Activated CD4-positive, alpha-beta T cell treated with anti-CD3 and anti-CD28 coated beads, Interleukin-2, amount 10 ng/mL, durations not matched to agents 24 days and 14 days (primary cell): ENCODE data around the gene VWC2. TPM values are rescaled to one million over a fixed set of nuclear protein-coding genes. Genes with fewer than 3 reads are reported as not detected.

Experiments used
- DNase-seq: peaks from one replicate; pipeline ENCODE4 v3.0.0; 2022
- H3K27ac Mint-ChIP-seq: one replicate; pipeline ENCODE4 v1.8.0; 2022; ENCODE audit warnings: mild to moderate bottlenecking, mixed read lengths
- H3K27me3 Mint-ChIP-seq: one replicate; pipeline ENCODE4 v1.8.0; 2022; ENCODE audit warnings: mixed read lengths
- H3K36me3 Mint-ChIP-seq: one replicate; pipeline ENCODE4 v1.8.0; 2022; ENCODE audit warnings: low read depth, mild to moderate bottlenecking, mixed read lengths
- H3K4me1 Mint-ChIP-seq: one replicate; pipeline ENCODE4 v1.8.0; 2021; ENCODE audit warnings: mixed read lengths
- H3K4me3 Mint-ChIP-seq: one replicate; pipeline ENCODE4 v1.8.0; 2022; ENCODE audit warnings: mild to moderate bottlenecking, moderate library complexity, mixed read lengths
- H3K9me3 Mint-ChIP-seq: one replicate; pipeline ENCODE4 v1.8.0; 2021; ENCODE audit warnings: mixed read lengths
- intact Hi-C: fragments of 100-400 bp; cut with micrococcal nuclease; formaldehyde crosslinking; loops from one replicate; pipeline ENCODE4 v1.15.1; 2023
- total RNA-seq: library from RNA; stranded (reverse); gene quantifications from 2 replicates; pipeline ENCODE4 v1.2.3, GENCODE V29; 2022

VWC2 gene
- total RNA-seq, 1 donor from 2014 or later, result not detected

DNA sequence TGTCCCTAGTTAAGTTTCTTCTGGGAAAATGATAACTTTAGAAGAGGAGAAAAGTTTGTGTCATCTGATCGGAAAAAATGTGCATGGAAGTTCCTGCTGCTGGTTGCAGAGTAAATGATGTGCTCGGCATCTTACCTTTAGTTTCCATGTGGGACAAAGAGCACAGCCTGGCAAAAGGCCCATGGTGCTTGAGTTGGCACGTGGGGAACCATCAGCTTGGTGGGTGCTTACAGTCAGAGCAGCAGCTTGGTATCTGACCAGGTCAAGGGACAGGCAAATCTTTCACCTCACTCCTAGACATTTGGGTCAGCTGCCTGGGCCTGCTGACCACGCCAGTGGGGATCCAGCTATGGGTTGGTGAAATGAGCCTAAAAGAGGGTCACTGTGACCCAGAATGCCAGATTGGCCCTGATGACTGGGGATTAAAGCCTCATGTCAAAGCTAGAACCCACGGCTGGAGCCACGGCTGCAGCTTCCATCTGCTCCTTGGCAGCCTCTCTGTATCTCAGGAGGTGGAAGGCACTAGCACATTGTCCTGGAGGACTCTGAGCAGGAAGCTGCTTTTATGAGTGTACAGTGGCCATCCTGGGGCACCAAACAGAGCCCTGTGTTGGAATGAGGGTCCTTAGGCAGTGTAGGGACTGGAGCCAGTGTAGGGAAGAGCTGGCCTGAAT, 24.7 kb downstream of the VWC2 start:
- no peaks in the 10 kb centered on the region for H3K9me3 Mint-ChIP-seq
- no peak overlapping the region for H3K27ac Mint-ChIP-seq
- H3K27me3 Mint-ChIP-seq, result no peaks in the 10 kb centered on the region
- DNase-seq, result no peak
- no peaks in the 10 kb centered on the region for H3K4me1 Mint-ChIP-seq
- intact Hi-C loops, result no loop called here
- H3K36me3 Mint-ChIP-seq, result no peaks in the 10 kb centered on the region
- no peak overlapping the region for H3K4me3 Mint-ChIP-seq

DNA sequence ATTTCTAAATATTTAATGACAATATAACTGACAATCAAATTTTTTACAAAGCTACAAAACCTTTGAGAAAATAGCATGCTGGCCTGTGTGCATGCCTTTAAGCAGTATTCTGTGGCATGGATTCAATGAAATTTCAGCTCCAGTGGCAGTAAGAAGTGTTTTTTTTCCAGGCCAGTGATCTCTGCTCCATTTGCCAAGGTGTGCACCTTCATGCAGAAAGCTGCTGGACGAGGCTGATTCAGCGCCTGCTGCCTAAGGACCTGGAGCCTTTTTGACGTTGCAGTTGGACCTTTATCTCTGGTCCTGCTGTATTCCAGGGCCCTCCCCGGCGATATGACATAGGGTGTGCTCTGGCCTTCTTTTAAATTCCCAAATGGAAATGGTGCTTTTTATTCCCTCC, 26.6 kb downstream of the VWC2 start:
- H3K4me1 Mint-ChIP-seq, result no peaks in the 10 kb centered on the region
- H3K36me3 Mint-ChIP-seq, result no peaks in the 10 kb centered on the region
- intact Hi-C loops, result no loop called here
- no peaks in the 10 kb centered on the region for H3K9me3 Mint-ChIP-seq
- H3K27me3 Mint-ChIP-seq, result no peaks in the 10 kb centered on the region
- H3K4me3 Mint-ChIP-seq, result no peak overlapping the region
- DNase-seq, result no peak
- no peak overlapping the region for H3K27ac Mint-ChIP-seq

DNA sequence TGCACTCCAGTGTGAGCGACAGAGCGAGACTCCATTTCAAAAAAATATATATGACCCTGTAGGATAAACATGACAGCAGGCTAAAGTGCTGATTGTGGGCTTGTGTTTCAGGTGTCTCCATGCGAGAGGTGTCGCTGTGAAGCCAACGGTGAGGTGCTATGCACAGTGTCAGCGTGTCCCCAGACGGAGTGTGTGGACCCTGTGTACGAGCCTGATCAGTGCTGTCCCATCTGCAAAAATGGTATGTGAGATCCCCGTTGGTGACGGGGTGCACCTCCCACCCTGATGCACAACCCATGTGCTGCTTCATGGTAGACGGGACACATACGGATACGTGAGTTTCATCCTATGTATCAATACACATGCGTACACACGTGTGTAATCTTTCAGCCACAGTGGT, 29.2 kb downstream of the VWC2 start:
- H3K9me3 Mint-ChIP-seq, result no peaks in the 10 kb centered on the region
- no peak for DNase-seq
- H3K36me3 Mint-ChIP-seq, result no peaks in the 10 kb centered on the region
- intact Hi-C loops, result no loop called here
- no peak overlapping the region for H3K27ac Mint-ChIP-seq
- H3K27me3 Mint-ChIP-seq, result peaks cover 2% of the 10 kb centered on the region
- no peak overlapping the region for H3K4me3 Mint-ChIP-seq
- no peaks in the 10 kb centered on the region for H3K4me1 Mint-ChIP-seq

DNA sequence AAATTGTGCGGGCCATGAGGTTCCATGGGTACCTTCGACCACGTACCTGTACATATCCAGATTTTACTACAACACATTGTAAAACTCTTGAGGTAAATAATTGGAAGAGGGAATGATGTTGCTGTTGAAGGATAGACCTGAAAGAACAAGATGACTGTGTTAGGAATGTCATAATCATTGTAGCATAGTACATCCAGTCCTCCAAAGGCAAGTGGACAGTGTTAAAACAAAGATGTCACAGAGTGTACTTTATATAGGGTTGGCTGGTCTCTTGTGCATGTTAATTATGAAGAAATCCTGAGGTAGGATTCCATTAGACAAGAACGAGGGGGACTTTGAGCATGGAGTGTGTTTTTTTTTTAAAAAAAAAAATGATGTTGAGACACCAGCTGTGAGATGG, 30.4 kb downstream of the VWC2 start:
- intact Hi-C loops, result no loop called here
- DNase-seq, result no peak
- H3K9me3 Mint-ChIP-seq, result no peaks in the 10 kb centered on the region
- H3K27me3 Mint-ChIP-seq, result peaks cover 2% of the 10 kb centered on the region
- H3K4me1 Mint-ChIP-seq, result no peaks in the 10 kb centered on the region
- H3K4me3 Mint-ChIP-seq, result no peak overlapping the region
- H3K27ac Mint-ChIP-seq, result no peak overlapping the region
- H3K36me3 Mint-ChIP-seq, result no peaks in the 10 kb centered on the region

DNA sequence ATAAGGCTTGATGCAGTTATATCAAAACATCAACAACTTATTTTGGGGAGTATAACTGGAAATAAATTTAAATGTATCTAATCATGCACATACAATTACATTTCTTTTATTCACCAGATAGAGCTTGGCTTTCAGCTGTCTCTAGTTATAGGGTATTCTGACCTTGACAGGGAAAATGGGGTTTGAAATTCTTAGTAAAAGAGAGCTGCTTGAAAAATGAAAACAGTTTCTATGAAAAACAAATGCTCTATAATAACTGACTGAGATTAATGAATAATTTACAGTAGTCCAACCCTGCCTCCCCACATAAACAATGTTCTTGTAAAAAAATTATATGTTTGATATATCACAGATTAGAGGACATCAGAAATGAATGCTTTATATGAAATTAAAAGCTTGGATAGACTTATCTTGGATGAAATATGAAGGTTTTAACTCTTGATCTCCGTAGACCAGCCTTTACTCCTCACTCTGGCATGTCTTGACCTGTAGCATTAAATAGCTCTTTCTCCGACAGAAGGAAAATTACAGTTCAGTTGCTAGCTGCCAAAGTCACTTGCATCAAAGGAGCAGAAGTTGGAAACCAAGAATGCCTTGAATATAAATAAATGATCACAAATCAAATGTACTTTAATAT, 32.1 kb downstream of the VWC2 start:
- H3K27me3 Mint-ChIP-seq, result peaks cover 2% of the 10 kb centered on the region
- H3K9me3 Mint-ChIP-seq, result no peaks in the 10 kb centered on the region
- no peak overlapping the region for H3K27ac Mint-ChIP-seq
- no peak overlapping the region for H3K4me3 Mint-ChIP-seq
- no peaks in the 10 kb centered on the region for H3K4me1 Mint-ChIP-seq
- H3K36me3 Mint-ChIP-seq, result no peaks in the 10 kb centered on the region
- intact Hi-C loops, result no loop called here
- no peak for DNase-seq

DNA sequence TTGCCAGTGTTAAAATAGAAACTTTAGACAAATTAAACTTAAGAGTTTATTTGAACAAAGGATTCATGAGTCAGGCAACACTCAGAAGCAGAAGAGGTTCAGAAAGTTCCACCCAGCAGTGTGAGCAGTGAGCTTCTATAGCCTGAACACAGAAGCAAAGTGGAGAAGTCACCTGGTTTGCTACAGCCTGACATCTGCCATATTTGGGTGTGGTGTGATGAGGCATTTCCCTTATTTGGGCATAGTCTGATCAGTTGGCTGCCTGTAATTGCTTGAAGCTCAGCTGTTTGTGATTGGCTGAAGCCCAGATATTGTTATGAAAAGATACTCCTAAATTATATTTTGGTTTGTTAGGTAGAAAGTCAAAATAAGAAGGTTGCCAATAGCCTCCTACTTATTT, 39.1 kb downstream of the VWC2 start:
- no peak for DNase-seq
- Mint-ChIP-seq H3K9me3 (no peaks in the 10 kb centered on the region), H3K4me3 (no peak overlapping the region), H3K4me1 (no peaks in the 10 kb centered on the region), H3K27me3 (no peaks in the 10 kb centered on the region), H3K27ac (no peak overlapping the region), H3K36me3 (no peaks in the 10 kb centered on the region)
- intact Hi-C loops, result no loop called here

- Mint-ChIP-seq H3K36me3 (no peaks in the 10 kb centered on the region), H3K9me3 (no peaks in the 10 kb centered on the region), H3K4me3 (no peak overlapping the region), H3K27me3 (no peaks in the 10 kb centered on the region), H3K27ac (no peak overlapping the region), H3K4me1 (no peaks in the 10 kb centered on the region)
- DNase-seq, result no peak
- intact Hi-C loops, result no loop called here
Observed at GRCh38 chr7:49817279-49817678, 43.8 kb downstream of the VWC2 start.

DNA sequence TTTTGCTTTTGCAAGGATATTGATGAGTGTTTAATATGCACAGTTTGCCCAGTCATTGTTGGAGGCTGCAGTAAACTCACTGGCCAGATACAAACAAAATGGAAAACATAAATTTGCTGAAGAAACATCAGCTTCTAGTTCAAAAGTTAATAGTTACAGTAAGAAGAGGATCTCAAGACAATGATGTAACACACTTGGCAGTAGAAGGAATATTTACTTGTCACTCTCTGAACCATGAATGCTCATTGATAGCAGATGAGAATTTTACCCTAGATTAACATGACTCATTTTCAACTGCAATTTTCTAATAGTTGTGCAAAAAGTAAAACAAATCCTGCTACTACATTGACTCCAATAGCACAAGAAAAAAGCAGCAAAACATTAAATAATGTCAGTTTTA, 47.7 kb downstream of the VWC2 start:
- Mint-ChIP-seq H3K27ac (no peak overlapping the region), H3K36me3 (no peaks in the 10 kb centered on the region), H3K4me1 (no peaks in the 10 kb centered on the region), H3K9me3 (no peaks in the 10 kb centered on the region), H3K4me3 (no peak overlapping the region), H3K27me3 (peaks cover 3% of the 10 kb centered on the region)
- intact Hi-C loops, result no loop called here
- DNase-seq, result no peak

DNA sequence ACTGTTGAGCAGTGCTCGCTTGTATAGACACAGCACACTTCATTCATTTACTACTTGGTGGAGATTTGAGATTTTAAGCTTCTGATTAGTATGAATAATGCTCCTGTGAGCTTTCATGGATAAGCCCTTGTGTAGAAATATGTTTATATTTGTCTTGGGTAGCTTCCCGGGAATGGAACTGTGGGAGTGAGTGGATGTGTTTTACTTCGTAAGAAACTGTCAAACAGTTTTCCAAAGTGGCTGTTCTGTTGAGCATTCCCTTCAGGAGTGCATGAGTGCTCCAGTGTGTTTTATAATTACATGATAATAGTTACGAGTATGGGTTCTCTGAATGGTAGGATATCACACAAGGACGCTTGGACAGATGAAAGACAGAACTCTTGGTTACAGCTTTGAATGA, 49.4 kb downstream of the VWC2 start:
- DNase-seq, result no peak
- no peaks in the 10 kb centered on the region for H3K36me3 Mint-ChIP-seq
- peaks cover 3% of the 10 kb centered on the region for H3K27me3 Mint-ChIP-seq
- H3K9me3 Mint-ChIP-seq, result no peaks in the 10 kb centered on the region
- no peak overlapping the region for H3K4me3 Mint-ChIP-seq
- intact Hi-C loops, result no loop called here
- no peaks in the 10 kb centered on the region for H3K4me1 Mint-ChIP-seq
- H3K27ac Mint-ChIP-seq, result no peak overlapping the region

GRCh38 chr7:49823566-49823965, 50.1 kb downstream of the VWC2 start:
- Mint-ChIP-seq H3K4me3 (no peak overlapping the region), H3K27me3 (peaks cover 3% of the 10 kb centered on the region), H3K9me3 (no peaks in the 10 kb centered on the region), H3K4me1 (no peaks in the 10 kb centered on the region), H3K36me3 (no peaks in the 10 kb centered on the region), H3K27ac (no peak overlapping the region)
- DNase-seq, result no peak
- intact Hi-C loops, result no loop called here

GRCh38 chr7:49839863-49840645, 66.6 kb downstream of the VWC2 start:
- H3K27me3 Mint-ChIP-seq, result no peaks in the 10 kb centered on the region
- no peaks in the 10 kb centered on the region for H3K36me3 Mint-ChIP-seq
- intact Hi-C loops, result no loop called here

GRCh38 chr7:49840751-49841405, 67.4 kb downstream of the VWC2 start:
- no peaks in the 10 kb centered on the region for H3K36me3 Mint-ChIP-seq

More at GRCh38 chr7:49839863-49840645, 66.6 kb downstream of the VWC2 start:
- Mint-ChIP-seq H3K27ac (no peak overlapping the region), H3K9me3 (no peaks in the 10 kb centered on the region), H3K4me1 (no peaks in the 10 kb centered on the region), H3K4me3 (no peak overlapping the region)
- DNase-seq, result peak; percentile 40

DNA sequence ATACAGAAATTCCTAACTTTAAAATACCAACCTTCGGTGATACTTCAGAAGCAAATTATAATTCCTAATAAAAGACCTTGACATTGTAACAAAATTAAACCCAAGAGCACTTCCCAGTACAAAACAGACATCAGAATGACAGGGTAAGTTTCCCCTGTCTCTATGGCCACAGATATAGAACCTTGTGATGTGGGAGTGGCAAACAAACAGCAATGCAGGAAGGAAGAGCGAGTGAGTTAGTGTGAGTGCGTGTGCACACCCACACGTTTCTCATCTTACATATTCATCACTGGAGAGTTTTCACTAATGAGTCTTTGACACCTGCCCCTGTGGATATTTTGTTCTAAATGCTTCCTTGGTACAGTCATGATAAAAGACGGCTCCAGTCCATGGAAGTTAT, 72.2 kb downstream of the VWC2 start:
- H3K4me1 Mint-ChIP-seq, result no peaks in the 10 kb centered on the region
- H3K4me3 Mint-ChIP-seq, result no peak overlapping the region
- no peak overlapping the region for H3K27ac Mint-ChIP-seq
- DNase-seq, result peak; percentile 22
- no peaks in the 10 kb centered on the region for H3K36me3 Mint-ChIP-seq
- H3K9me3 Mint-ChIP-seq, result no peaks in the 10 kb centered on the region
- H3K27me3 Mint-ChIP-seq, result peaks cover 3% of the 10 kb centered on the region
- intact Hi-C loops, result no loop called here

More at GRCh38 chr7:49840751-49841405, 67.4 kb downstream of the VWC2 start:
- no peaks in the 10 kb centered on the region for H3K27me3 Mint-ChIP-seq
- no peaks in the 10 kb centered on the region for H3K4me1 Mint-ChIP-seq
- intact Hi-C loops, result no loop called here
- no peaks in the 10 kb centered on the region for H3K9me3 Mint-ChIP-seq
- no peak overlapping the region for H3K4me3 Mint-ChIP-seq
- no peak overlapping the region for H3K27ac Mint-ChIP-seq
- peak; percentile 24 for DNase-seq
